Measurements from ENCODE around the gene MEGF6.

DNA sequence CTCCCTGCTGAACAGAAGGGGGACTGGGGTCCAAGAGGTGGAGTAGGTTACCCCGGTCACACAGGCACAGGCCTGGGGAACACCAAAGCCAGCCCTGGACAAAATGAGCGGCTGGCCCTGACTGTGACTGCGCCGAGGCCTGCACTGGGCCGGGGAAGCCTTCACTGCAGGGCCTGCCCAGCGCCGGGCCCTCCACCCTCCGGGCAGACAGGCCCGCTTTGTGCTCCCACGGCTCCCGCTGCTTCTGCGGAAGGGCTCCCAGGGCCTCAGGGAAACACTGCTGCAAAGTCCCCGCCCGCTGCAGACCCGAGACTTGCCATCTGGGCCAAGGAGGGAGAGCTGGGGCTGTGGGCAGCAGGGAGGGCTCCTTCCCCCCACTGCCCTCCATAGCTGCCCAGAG is 35.3 kb downstream of the MEGF6 start:
- TF ChIP-seq, protein P1, sequence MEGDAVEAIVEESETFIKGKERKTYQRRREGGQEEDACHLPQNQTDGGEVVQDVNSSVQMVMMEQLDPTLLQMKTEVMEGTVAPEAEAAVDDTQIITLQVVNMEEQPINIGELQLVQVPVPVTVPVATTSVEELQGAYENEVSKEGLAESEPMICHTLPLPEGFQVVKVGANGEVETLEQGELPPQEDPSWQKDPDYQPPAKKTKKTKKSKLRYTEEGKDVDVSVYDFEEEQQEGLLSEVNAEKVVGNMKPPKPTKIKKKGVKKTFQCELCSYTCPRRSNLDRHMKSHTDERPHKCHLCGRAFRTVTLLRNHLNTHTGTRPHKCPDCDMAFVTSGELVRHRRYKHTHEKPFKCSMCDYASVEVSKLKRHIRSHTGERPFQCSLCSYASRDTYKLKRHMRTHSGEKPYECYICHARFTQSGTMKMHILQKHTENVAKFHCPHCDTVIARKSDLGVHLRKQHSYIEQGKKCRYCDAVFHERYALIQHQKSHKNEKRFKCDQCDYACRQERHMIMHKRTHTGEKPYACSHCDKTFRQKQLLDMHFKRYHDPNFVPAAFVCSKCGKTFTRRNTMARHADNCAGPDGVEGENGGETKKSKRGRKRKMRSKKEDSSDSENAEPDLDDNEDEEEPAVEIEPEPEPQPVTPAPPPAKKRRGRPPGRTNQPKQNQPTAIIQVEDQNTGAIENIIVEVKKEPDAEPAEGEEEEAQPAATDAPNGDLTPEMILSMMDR (IDR thresholded peaks at IDR 0.05): no peak
- TF ChIP-seq POLR2A (IDR thresholded peaks at IDR 0.05): no peak

All from heart left ventricle (tissue), 13 donors.